ENCODE results near the gene ARRDC5.

GRCh38 chr19:4908360-4908759 lies 5.7 kb upstream of the ARRDC5 start:
- no peak for TF ChIP-seq CTCF (conservative IDR thresholded peaks at IDR 0.05 in 1 of 2, IDR thresholded peaks at IDR 0.05 in 1 of 2; ENCODE audit: low read depth in 1 of 2, low read length in 2 of 2)
- no peak for TF ChIP-seq EZH2 (IDR thresholded peaks at IDR 0.05; ENCODE audit: low read length, missing control alignments)
